HepG2 (cell line): ENCODE data around the gene SEC24D. TPM values are rescaled to one million over a fixed set of nuclear protein-coding genes. Genes with fewer than 3 reads are reported as not detected.

Experiments
- ADNP ChIP-seq: sonication (generic); formaldehyde crosslinking; IDR thresholded peaks from 2 replicates; pipeline ENCODE4 v1.4.0; 2020; ENCODE audit warnings: missing genetic modification reagents
- BRD4 ChIP-seq: sonication (generic); formaldehyde crosslinking; IDR thresholded peaks from 2 replicates; pipeline ENCODE4 v1.4.0; 2020; ENCODE audit warnings: missing genetic modification reagents
- GFI1 ChIP-seq: sonication (generic); formaldehyde crosslinking; IDR thresholded peaks from 2 replicates; pipeline ENCODE4 v1.5.0; 2020; ENCODE audit warnings: missing genetic modification reagents, mild to moderate bottlenecking, borderline replicate concordance
- HCFC1 ChIP-seq: fragments of 150-350 bp; IDR thresholded peaks from 2 replicates; pipeline ENCODE4 v1.6.1; 2014; ENCODE audit warnings: low read depth, low read length
- MAFF ChIP-seq: IDR thresholded peaks from 2 replicates; pipeline ENCODE4 v1.6.1; 2011; ENCODE audit warnings: low read depth, low read length, improper control_type of control experiment
- MAFK ChIP-seq, 2 experiments: IDR thresholded peaks in 1 of 2; conservative IDR thresholded peaks in 1 of 2; 2 replicates each; pipeline ENCODE4 v1.6.1; 2011; ENCODE audit warnings: improper control_type of control experiment in 2 of 2, low read length in 2 of 2
- SMAD9 ChIP-seq: sonication (generic); formaldehyde crosslinking; IDR thresholded peaks from 2 replicates; pipeline ENCODE4 v1.5.1; 2020; ENCODE audit warnings: mild to moderate bottlenecking, missing genetic modification reagents
- STAT5B ChIP-seq: sonication (generic); formaldehyde crosslinking; IDR thresholded peaks from 2 replicates; pipeline ENCODE4 v1.4.0; 2020; ENCODE audit warnings: missing genetic modification reagents
- ZBTB46 ChIP-seq: sonication (generic); formaldehyde crosslinking; IDR thresholded peaks from 2 replicates; pipeline ENCODE4 v1.4.0; 2020; ENCODE audit warnings: mild to moderate bottlenecking, missing genetic modification reagents, borderline replicate concordance
- ZBTB49 ChIP-seq: sonication (generic); formaldehyde crosslinking; IDR thresholded peaks from 2 replicates; pipeline ENCODE4 v1.4.0; 2020; ENCODE audit warnings: missing genetic modification reagents, borderline replicate concordance
- ZNF646 ChIP-seq: sonication (generic); formaldehyde crosslinking; IDR thresholded peaks from 2 replicates; pipeline ENCODE4 v1.9.0; 2021; ENCODE audit warnings: mild to moderate bottlenecking, missing genetic modification reagents
- polyA plus RNA-seq, 8 experiments: library from polyadenylated mRNA; depleted of rRNA in 3 of 8; stranded (reverse) in 7 of 8; unstranded in 1 of 8; fragments of >200 nt; fragmentation: Illumina TruSeq in 4 of 8; extraction: Trizol in 4 of 8; gene quantifications; 2 replicates each; pipeline versions ENCODE4 v1.2.1 to v1.2.3, GENCODE V29; 2011 to 2016; ENCODE audit warnings: low read depth in 4 of 8, missing spikeins in 1 of 8, mixed read lengths in 1 of 8; ENCODE audit not compliant: insufficient read depth in 1 of 8
- total RNA-seq, 5 experiments: library from RNA; depleted of rRNA; stranded (reverse); fragments of >200 nt; fragmentation: Illumina TruSeq; extraction: Trizol; gene quantifications; 2 replicates each; pipeline ENCODE4 v1.2.3, GENCODE V29; 2016; ENCODE audit warnings: low read depth in 1 of 5

Gene SEC24D
- total and polyA plus RNA-seq, 2 of the 13 experiments (the other 11 are each of a cell fraction or from before 2014, with no cell fraction given): 30.0 to 51.1 TPM

GRCh38 chr4:118775405-118775804 is 60.5 kb downstream of the SEC24D start (continued):
- TF ChIP-seq ZNF646 (CRISPR knock-in tag) (no peak), STAT5B (CRISPR knock-in tag) (no peak), ZBTB49 (CRISPR knock-in tag) (no peak), MAFK (conservative IDR thresholded peaks at IDR 0.05 in 1 of 2, IDR thresholded peaks at IDR 0.05 in 1 of 2; ENCODE audit: low read length in 2 of 2) (peak; percentile 39 to 75; a peak in 3 of 4 replicates), SMAD9 (CRISPR knock-in tag) (no peak), MAFF (peak; percentile 52), ADNP (CRISPR knock-in tag) (no peak), HCFC1 (no peak), ZBTB46 (CRISPR knock-in tag) (no peak), BRD4 (CRISPR knock-in tag) (no peak), GFI1 (no peak)
